IPS-18c (cell line): ENCODE measurements around the gene STRBP.

ENCODE experiments used
- H3K4me3 ChIP-seq: 2 replicates; pipeline ENCODE4 v1.7.0; 2013; ENCODE audit warnings: low read depth, mild to moderate bottlenecking, low read length, moderate library complexity; ENCODE audit not compliant: insufficient read depth
- H3K9me3 ChIP-seq: one replicate; pipeline ENCODE4 v1.6.1; 2013; ENCODE audit warnings: mild to moderate bottlenecking, low read length, moderate library complexity; ENCODE audit not compliant: control insufficient read depth, insufficient read depth

The STRBP gene

DNA sequence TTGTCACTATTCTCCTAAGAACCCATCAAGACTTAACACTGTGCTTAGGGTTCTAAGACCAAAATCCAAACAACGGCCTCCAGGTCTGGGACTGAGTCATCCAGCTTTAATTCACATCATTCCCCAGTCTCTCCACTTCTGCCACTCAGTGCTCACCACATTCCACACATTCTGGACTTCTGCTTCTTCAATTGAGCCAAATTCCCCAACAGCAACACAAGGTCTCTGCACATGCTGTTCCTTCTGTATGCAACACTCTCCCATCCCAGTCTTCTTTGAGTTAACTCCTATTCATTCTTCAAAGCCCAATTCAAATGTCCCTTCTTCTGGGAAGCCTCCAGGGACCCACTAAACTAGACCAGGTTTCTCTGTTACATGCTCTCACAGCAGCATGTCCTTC, 137.1 kb downstream of the STRBP start:
- Histone ChIP-seq H3K4me3 (no peak overlapping the region), H3K9me3 (no peaks in the 10 kb centered on the region)

DNA sequence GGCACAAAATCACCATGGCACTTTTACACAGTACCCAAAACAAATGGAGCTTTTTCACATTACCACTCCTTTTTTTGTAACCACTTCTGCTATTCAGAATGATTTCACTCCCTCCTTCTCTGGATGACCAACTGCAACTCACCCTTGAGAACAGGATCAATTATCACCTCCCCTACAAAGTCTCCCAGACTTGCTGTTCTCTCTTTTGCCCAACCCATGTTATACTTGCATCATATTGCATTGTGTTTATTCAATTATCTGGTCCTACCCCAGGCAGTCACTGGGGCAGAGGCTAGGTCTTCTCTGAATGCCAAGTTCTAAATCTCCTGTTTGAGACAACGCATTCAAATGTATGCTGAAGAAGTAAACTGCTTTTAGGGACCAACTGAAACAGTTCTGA, 139.0 kb downstream of the STRBP start:
- Histone ChIP-seq H3K4me3 (no peak overlapping the region), H3K9me3 (no peaks in the 10 kb centered on the region)

DNA sequence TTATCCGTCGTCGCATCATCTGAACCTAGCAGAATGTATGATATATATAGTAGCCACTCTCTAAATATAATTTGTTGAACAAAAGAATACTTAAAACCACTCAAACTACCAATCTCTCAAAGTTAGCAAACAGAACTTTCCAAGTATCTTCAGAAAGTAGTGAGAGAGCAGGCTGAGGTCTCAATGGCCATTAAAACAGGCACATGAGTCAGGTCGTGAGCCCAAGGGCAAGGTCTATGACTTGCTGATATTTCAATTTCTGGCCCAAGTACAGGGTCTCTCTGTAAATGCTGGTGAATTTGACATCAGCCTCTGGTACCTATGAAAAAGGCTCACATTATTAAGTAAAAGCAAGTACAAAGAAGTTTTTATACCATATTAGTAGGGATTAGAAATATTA, 139.8 kb downstream of the STRBP start:
- Histone ChIP-seq H3K9me3 (no peaks in the 10 kb centered on the region), H3K4me3 (no peak overlapping the region)

DNA sequence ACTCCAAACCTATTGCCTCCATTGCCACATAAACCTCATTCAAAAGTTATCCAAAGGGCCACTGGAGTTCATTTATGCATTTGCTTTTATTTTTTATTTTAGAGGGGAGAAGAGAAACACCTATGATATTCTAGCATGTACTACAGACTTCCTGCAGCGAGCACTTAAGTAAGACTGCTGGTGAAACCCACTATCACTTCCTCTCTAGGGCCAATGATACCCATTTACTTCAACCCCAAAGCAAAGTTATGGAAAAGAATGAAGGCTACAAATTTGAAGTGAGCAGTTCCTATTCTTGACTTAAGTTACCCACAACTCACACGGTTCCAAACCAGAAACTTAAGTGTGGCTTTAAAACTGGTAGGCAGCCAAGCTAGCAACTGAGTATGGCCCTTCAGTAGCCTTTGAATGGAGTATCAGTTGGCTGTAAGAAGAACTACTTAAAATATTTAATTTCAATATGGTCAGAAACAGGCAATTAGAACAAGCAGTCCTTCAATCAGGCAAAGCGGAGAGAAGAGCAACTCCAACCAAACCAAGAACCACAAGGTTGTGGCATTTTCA, 140.8 kb downstream of the STRBP start:
- no peaks in the 10 kb centered on the region for H3K9me3 ChIP-seq
- H3K4me3 ChIP-seq = no peak overlapping the region

DNA sequence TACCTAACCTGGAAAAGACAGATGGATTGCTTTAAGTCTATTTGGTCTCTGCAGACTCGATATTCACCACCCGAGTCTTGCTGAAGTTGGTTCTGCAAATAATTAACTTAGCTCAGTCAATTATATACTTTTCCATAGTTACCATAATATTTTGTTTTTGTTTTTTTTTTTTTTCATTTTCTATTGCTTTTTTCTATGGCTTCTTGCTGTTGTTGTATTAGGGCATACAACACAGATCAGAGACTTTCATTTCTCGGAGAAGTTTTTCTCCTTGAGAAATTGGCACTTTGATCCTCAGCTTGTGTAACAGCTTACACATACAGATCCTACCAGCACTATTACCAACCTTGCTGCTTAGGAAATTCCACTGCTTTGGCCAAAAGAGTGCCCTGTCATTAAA, 146.9 kb downstream of the STRBP start:
- no peak overlapping the region for H3K4me3 ChIP-seq
- H3K9me3 ChIP-seq = no peaks in the 10 kb centered on the region

DNA sequence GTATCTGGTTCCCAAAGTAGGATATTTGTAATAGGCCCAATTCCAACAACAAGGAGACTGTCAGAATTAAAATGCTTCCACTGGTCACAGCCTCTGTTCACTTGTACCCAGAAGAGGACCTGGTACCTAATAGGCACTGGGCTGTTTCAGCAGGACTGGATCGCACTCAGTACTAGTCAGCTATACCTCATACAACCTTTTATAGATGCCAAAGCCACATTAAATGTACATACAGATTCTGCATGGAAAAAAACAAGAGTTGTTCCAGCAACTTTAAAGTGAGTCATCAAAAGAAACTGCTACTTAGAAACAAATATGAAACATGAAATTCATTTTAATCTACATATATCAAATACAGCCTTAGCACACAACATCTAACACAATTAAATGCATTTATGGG, 147.4 kb downstream of the STRBP start:
- Histone ChIP-seq H3K9me3 (no peaks in the 10 kb centered on the region), H3K4me3 (no peak overlapping the region)

DNA sequence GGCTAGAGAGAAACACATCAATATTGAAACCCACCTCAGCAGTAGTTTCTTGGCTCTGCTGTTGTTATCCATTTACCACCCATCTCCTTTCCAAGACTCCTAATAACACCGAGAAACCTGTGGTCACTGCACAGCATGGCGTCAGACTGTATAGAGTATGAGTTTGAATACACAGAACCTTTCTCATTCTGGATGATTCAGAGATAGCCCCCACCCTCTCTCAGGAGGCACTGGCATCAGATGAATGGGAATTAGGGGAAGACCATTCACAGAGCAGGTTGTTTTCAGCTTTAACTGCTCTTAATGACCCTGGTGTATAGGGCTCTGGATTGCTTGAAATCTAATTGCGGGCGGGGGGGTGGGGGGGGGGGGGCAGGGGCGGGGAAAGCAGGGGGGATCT, 148.3 kb downstream of the STRBP start:
- no peaks in the 10 kb centered on the region for H3K9me3 ChIP-seq

DNA sequence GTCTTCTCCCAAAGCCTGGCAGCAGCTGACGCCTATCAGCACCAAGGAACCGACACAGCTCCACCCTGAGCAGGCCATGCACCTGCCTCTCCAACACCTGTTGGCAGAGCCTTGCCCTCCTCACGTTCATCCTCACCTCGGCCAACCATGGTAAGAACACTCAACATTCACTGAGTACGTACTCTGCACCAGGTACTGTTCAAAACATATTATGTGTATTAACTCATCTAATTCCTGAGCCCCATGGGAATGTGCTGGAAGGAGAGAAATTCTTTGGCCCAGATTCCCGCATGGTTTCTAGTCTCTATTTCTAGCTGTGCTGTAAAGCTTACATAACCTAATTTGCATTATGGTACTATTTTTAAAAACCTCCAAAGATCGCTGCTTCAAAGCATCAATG, 148.8 kb downstream of the STRBP start:
- Histone ChIP-seq H3K4me3 (no peak overlapping the region), H3K9me3 (no peaks in the 10 kb centered on the region)

More for the DNA sequence above, 148.3 kb downstream of the STRBP start:
- no peak overlapping the region for H3K4me3 ChIP-seq

DNA sequence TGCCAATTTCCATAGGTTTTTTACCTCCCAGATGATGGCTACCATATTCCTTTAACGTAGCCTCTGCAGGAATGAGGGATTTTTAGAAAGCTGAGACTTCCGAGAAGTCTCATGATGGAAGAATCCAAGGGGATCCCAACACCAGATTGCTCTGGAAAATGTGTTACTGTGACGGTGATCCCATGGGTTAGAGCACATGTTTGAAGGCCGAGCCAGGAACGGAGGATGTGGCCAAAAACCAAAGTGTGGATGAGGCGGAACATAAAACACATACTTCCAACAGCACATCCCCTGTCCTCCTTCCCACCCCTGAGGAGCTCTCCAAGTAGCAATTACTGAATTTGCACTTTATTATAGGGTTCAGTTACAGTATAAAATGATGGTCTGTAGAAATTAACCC, 152.3 kb downstream of the STRBP start:
- no peaks in the 10 kb centered on the region for H3K9me3 ChIP-seq
- H3K4me3 ChIP-seq = no peak overlapping the region

DNA sequence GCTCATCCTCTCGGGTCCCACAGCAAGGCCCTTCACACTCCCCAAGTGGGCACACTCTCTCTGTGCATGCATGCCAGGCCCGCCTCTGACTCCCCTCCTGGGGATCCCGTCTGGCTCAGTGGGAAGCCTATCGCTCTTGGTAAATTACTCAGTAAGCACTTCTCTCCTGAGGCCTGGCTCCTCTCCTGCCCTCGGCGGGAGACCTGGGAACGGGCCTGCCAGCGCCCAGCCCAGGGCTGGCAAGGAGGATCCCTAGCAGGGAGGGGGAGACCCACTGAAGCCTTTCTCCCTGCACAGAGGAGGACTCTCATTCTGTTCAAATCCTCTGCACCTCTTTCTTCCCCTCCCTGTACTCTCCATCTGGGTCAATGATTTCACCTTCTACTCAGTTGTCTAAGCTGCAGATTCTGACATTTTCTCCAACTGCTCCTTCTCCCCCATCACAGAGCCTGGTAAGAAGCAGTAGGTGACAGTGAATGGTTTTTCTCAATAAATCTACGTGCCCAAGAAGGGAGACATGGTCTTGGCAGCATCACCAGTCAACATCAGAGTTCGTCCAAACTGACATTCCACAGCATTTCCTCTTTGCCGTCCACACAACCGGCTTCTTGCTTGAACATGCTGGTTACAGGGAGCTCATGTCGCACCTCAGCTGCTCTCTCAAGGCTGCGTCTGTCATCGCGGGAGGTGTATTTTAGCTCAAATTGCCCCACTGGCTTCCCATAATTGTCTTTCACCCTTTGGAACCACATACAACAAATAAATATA, 153.1 kb downstream of the STRBP start:
- Histone ChIP-seq H3K9me3 (no peaks in the 10 kb centered on the region), H3K4me3 (no peak overlapping the region)

DNA sequence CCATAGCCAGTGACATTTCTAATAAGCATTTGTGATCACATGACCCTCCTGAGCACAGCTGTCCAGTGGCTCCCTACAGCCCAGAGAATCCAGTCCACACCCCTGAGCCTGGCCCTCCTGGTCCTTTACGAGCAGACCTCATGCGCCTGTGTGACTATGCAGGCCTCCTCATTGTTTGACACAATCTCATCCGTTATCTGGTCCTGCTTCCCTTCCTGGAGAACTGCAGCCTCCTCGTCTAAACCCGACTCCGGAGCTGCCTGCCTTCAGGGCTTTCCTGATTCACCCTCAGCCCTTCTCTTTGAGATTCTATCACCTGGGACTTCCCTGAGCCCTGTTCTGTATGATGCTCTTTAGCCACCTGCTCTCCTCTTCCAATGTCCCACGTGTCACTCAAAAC, 155.2 kb downstream of the STRBP start:
- no peaks in the 10 kb centered on the region for H3K9me3 ChIP-seq
- H3K4me3 ChIP-seq = no peak overlapping the region

DNA sequence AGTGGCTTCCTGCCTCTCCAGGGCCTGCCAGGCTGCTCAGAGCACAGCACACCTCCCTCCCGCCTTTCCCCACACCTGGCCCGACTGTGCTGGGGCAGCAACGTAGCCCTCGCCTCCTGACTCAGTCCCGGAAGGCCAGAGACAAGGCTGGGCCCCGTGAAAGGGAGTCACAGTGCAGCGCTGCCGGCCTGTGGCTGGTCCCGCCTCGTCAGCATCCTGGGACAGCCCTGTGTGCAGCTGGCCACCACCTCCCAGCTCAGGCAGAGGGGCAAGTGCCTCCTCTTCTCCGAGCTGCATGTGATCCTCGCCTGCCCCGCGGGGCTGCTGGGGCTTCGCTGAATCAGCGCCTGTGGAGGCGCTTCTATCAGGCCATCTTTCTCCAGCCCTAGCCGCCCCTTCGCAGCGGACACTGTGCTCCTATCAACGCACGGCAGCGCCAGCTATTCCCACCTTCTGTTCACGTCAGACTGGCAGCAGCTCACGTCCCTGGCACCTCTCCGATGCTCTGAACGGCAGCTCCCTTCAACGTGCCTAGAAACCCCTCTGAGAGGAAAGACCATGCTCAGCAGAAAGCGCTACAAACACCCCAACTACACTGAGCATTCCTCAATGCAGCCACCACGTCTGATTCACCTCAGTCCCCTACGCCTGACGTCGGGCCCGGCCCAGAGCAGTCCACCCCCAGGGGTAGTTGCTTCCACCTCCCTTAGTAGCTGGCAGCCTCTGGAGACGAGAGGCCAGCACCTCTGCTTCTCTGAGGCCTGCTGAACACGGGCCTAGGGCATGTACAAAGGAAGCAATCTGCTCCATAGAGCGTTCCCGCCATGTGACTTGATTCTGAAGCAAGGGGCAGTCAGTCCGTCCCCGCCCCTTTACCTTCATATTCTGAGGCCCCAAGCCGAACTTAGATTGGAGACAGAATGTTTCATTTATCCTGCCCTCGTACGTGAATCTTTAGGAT, 156.1 kb downstream of the STRBP start:
- Histone ChIP-seq H3K9me3 (no peaks in the 10 kb centered on the region), H3K4me3 (no peak overlapping the region)

DNA sequence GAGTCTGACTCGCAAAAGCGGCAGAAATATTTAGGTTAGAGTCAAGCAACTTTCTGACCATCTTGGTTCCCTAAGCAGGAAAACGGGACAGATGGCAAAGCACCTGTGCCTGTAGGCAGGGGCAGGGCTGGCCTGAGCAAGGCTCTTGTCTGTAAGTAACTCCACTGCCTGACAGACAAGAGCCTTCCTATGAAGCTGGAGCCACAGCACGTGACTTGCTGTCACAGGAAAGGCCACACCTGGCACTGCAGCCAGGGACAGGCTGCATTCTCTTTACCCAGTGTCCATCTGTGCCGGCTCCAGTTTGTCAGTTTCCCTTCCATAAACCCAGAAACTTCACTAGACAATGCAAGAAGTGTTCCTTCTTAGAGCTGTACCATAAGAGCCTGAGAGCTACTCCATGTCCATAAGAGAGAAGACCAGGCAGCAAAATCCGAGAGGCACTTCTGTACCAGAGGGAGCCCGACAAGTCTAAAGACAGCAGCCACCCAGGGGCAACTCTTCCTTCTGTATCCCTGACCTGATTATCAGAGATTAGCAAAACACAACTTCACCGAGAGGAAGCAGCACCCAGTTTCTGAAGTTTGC, 156.9 kb downstream of the STRBP start:
- Histone ChIP-seq H3K4me3 (no peak overlapping the region), H3K9me3 (no peaks in the 10 kb centered on the region)

DNA sequence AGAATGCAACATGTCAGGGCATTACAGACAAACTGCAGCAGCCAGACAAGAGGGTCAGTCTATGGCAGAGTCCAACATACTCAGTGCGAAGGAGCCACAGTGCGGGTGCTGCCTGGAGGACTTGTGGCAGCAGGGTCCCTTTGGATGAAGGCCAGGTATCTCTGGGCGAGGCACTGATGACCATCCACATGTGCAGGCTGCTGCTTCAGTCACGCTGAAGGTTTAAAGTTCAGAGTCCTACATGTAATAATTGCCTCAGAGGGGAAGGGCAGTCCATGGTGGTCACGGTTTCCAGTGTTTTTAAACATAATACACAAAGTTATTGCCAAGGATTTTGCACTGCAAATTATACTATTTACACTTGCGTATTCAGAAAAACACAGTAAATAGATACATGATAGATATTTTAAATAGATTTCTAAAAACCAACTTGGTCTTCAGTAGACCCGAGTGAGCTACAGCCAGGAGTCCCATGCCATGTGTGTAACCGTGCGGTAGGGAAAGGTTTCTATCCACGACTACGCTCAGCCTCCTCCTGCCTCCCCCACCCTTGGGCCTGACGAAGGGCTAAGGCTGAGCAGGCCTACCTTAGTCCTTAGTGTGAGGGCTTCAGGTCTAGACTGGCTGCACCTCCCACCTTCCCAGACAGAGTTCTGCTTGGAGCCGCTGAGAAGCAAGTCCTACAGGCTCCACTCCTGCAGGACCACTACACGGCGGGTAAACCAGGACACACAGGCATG, 158.7 kb downstream of the STRBP start:
- Histone ChIP-seq H3K9me3 (no peaks in the 10 kb centered on the region), H3K4me3 (no peak overlapping the region)

DNA sequence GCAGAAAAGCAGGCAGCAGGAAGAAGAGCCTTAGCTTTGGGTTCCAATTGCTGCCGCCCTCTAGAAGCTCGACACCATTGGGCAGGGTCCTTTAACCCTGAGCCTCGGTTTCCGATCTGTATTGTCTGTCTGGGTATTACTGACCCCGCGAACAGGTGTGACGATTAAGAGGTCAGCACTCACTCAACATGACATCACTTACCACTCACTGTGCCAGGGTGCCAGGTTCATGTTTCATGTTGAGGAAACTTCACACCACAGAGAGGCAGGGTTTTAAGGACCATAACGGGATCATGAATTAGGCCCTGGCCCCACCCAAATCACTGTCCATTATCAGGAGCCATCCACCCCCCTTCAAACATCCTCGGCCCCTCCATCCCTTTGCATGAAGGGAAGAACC, 159.4 kb downstream of the STRBP start:
- H3K4me3 ChIP-seq = no peak overlapping the region
- no peaks in the 10 kb centered on the region for H3K9me3 ChIP-seq

DNA sequence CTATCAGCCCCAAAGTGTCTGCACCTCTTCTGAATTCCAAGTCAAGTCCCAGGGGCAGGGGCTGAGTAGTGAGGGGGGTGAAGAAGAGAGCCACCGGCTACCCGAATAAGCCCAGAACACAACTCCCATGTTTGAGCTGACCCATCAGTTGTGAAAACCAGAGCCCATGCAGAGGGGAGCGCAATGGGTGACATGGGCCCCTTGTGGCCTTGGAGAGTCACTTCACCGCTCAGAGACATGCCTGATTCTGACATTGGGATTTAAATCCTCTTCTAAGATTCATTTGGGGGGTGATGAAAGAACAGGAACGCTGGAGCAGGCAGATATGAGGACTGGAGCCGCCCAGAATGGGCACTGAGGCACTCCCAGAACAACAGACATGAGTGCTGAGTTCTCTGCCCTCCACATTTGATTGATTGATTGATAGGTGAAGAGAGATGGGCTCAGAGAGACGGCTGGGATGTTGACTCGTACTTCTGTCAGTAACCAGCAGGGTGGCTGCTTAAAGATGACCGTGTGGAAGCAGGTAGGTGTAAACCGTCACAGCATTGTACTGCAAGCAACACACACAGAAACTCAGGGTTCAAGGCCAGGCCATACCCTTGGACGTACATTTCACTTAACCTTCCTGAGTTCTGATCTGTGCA, 160.6 kb downstream of the STRBP start:
- no peak overlapping the region for H3K4me3 ChIP-seq
- H3K9me3 ChIP-seq = no peaks in the 10 kb centered on the region

DNA sequence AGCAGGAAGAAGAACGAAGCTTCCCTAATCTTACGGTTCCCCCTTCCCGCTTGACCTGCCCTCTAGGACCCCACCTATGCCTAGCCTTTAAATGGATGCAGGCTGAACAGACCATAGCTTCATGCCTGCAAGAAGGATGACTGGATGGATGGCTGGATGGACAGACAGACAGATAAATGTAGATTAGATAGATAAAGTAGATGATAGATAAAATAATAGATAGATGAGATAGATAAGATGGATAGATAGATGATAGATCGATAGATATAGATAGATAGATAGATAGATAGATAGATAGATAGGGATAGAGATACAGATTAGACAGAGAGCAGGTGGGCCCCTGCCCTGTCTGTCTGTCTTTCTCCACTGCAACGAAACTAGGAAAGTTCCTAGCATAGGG, 162.9 kb downstream of the STRBP start:
- no peak overlapping the region for H3K4me3 ChIP-seq

More for the DNA sequence above, 162.9 kb downstream of the STRBP start:
- H3K9me3 ChIP-seq = no peaks in the 10 kb centered on the region
